Stimulated activated CD4-positive, alpha-beta T cell treated with anti-CD3 and anti-CD28 coated beads, Interleukin-2, amount 100 ng/mL, for 48 hours (primary cell): ENCODE results near the gene DOCK10.

ENCODE experiments used
- DNase-seq, 2 donors: peaks; one replicate each; pipeline ENCODE4 v3.0.0-alpha.2; 2020

Gene DOCK10

GRCh38 chr2:224753743-224754540 is 288.3 kb downstream of the DOCK10 start:
- no peak for DNase-seq

GRCh38 chr2:224751996-224752698 is 290.1 kb downstream of the DOCK10 start:
- no peak for DNase-seq

- no peak for DNase-seq
Observed at GRCh38 chr2:224749136-224749535, 293.1 kb downstream of the DOCK10 start.

- no peak for DNase-seq
Observed at GRCh38 chr2:224747765-224748164, 294.5 kb downstream of the DOCK10 start.

- DNase-seq, result no peak
Observed at GRCh38 chr2:224736227-224736626, 306.0 kb downstream of the DOCK10 start.

GRCh38 chr2:224734949-224735348 is 307.3 kb downstream of the DOCK10 start:
- no peak for DNase-seq

- DNase-seq, result no peak
Observed at GRCh38 chr2:224731665-224732064, 310.6 kb downstream of the DOCK10 start.

- no peak for DNase-seq
Observed at GRCh38 chr2:224729435-224729834, 312.8 kb downstream of the DOCK10 start.

- no peak for DNase-seq
Observed at GRCh38 chr2:224724331-224724730, 317.9 kb downstream of the DOCK10 start.

GRCh38 chr2:224723586-224724217 is 318.6 kb downstream of the DOCK10 start:
- no peak for DNase-seq

- no peak for DNase-seq
Observed at GRCh38 chr2:224722770-224723169, 319.5 kb downstream of the DOCK10 start.

GRCh38 chr2:224722250-224722649 is 320.0 kb downstream of the DOCK10 start:
- DNase-seq, result no peak

- no peak for DNase-seq
Observed at GRCh38 chr2:224716921-224717320, 325.3 kb downstream of the DOCK10 start.

GRCh38 chr2:224716201-224716600 is 326.1 kb downstream of the DOCK10 start, which contains the start of gene CCDC195:
Gene CCDC195, minus strand, starts transcription at chr2:224716365. Its CDS starts 0 bp downstream, at chr2:224716365.
- DNase-seq, result no peak
